ENCODE data around the gene GDNF.

The GDNF gene, protein sequence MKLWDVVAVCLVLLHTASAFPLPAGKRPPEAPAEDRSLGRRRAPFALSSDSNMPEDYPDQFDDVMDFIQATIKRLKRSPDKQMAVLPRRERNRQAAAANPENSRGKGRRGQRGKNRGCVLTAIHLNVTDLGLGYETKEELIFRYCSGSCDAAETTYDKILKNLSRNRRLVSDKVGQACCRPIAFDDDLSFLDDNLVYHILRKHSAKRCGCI

DNA sequence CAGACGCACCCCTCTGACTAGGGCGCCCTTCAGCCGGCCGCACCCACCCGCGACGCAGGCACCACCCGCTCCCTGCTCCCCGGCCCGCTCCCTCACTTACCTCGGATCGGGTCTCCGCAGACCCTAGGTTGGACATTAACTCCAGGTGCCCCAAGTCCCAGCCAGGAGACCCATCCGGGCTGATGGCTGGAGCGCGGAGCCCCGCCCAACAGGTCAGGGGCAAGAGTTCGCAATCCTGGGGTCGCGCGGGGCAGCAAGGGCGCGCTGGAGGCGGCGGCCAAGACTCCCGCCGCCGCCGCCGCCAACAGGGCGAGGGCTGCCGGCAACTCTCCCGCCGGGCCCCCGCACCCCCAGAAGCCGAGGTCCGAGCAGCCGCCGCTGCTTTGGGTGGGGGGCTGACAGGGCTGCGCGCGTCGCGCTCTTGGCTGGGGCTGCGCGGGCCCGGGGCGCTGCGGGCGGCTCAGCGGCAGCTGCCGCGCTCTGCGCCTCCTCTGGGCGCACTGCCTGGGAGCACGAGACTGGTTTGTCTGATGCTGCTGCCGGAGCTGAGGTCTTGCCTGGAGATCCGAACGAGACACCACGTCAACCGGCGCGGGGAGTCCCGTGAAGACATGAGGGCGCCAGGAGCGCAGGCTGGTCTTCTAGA, at the start of gene GDNF:
GDNF (minus strand) TSS at position 635 of the 646 bp plus-strand sequence. CDS start 5,245 bp downstream, outside the sequence.
- FAIRE-seq, result no peak

DNA sequence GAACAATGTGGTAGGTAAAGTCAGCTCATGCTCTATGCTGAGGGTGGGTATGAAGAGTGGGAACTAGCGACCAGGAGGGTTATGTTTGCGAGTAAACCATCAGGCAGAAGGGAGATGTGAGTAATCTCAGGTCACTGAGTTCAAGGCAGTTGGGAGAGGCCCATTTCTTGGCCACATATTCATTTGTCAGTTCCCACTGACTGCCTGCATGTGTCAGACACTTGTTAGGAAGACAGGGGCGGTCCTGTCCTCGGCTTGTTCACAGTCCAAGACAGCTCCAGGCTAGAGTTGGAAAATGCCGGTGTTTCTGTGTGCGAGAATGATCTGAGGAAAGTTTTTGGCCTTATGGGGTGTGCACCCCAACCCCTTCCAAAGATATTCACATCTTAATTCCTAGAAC, 48.6 kb upstream of the GDNF start:
- no peak for DNase-seq (ENCODE audit: insufficient read length, low spot score)
- no peak for FAIRE-seq
- TF ChIP-seq, protein P1, sequence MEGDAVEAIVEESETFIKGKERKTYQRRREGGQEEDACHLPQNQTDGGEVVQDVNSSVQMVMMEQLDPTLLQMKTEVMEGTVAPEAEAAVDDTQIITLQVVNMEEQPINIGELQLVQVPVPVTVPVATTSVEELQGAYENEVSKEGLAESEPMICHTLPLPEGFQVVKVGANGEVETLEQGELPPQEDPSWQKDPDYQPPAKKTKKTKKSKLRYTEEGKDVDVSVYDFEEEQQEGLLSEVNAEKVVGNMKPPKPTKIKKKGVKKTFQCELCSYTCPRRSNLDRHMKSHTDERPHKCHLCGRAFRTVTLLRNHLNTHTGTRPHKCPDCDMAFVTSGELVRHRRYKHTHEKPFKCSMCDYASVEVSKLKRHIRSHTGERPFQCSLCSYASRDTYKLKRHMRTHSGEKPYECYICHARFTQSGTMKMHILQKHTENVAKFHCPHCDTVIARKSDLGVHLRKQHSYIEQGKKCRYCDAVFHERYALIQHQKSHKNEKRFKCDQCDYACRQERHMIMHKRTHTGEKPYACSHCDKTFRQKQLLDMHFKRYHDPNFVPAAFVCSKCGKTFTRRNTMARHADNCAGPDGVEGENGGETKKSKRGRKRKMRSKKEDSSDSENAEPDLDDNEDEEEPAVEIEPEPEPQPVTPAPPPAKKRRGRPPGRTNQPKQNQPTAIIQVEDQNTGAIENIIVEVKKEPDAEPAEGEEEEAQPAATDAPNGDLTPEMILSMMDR (IDR thresholded peaks at IDR 0.05; ENCODE audit: insufficient read depth, missing control alignments), result no peak

More for the DNA sequence above, at the start of gene GDNF:
- DNase-seq (ENCODE audit: insufficient read length, low spot score), result no peak
- TF ChIP-seq, protein P1 (IDR thresholded peaks at IDR 0.05; ENCODE audit: insufficient read depth, missing control alignments), result no peak

DNA sequence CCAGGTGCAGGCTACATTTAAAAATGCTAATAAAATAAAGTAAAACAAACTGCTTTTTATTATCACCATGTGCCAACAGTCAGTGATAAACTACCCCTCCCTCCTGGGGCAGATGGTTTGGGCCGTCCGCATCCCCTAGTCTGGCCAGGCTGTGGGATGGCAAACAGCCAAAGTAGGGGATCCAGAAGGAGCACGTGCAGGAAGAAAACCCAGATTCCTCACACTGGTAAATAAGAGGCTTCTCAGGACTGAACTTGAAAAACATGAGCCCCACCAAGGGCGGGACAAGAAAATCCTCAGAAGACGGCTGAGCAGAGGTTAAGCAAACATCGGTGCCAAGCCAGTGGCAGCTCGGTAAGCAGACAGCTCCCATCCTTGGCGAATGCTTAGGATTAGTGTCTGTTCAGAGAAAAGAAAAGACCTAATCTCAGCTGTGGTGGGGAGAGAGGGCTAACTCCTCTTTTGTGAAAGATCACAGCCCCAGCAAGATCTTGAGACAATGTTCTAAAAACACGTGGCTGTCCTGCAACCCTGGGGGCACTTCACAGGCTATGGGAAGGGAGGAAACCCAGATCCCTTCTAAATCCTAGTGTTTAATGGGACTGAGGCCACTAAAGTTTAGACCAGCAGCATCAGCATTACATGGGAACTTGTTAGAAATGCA, 46.5 kb upstream of the GDNF start:
- FAIRE-seq (no peak), DNase-seq (ENCODE audit: insufficient read length, low spot score) (no peak)
- TF ChIP-seq, protein P1 (IDR thresholded peaks at IDR 0.05; ENCODE audit: insufficient read depth, missing control alignments), result no peak

DNA sequence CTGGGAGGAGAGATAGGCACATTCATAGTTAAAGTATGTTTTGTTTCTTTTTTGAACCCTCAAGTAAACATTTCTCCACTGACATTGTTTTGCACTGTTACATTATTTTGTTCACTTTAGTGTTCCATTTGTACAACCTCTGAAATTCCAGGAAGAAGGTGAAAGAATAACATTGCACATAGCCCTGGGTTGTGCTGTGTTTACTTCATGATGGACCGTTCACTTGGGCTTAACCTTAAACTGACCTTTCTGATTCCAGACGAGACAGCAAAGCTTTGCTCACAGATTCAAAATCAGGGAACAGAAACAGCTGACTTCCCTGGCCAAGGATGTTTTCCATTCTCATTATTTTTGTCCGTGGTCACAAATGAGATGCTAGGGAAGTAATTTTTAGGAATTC, 42.8 kb upstream of the GDNF start:
- FAIRE-seq (no peak), DNase-seq (ENCODE audit: insufficient read length, low spot score) (no peak)
- TF ChIP-seq, protein P1 (IDR thresholded peaks at IDR 0.05; ENCODE audit: insufficient read depth, missing control alignments), result no peak

DNA sequence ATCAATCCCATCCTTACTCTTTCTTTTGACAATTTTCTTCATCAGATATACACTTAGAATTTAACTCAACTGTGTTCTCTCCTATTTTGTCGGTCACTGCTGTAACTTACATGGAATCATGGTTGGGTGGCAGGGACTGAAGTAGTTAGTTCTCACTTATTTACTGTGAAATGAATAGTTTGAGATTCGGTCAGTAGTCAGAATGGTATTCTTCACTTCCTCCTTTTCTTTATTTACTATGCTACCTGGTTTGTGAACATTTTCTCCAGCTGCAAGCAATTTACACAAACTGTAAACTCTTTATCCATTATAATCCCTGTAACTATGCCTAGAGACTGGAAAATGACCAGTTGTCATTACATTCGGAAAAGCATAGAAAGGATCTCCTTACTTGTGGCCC, 41.5 kb upstream of the GDNF start:
- no peak for DNase-seq (ENCODE audit: insufficient read length, low spot score)
- FAIRE-seq, result no peak

DNA sequence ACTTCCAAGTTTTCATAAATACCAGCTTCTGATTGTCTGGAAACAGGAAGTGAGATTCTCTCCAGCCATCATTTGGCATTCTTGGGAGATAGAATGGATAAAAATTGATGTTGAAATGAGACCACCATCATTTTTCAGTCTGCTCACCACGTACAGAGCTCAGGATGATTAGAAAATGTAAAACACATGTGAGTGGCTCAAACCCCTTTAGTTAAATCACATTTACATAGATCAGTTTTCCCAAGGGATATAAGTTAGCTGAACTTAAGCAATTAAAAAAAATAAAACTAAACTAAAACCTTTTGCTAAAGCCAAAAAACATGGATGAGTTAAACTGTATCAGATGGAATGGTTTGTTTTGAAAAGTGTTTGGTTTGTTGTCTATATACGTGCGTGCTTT, 37.1 kb upstream of the GDNF start:
- FAIRE-seq (no peak), DNase-seq (ENCODE audit: insufficient read length, low spot score) (no peak)
- TF ChIP-seq, protein P1 (IDR thresholded peaks at IDR 0.05; ENCODE audit: insufficient read depth, missing control alignments), result no peak

More for the DNA sequence above, 41.5 kb upstream of the GDNF start:
- TF ChIP-seq, protein P1 (IDR thresholded peaks at IDR 0.05; ENCODE audit: insufficient read depth, missing control alignments), result no peak

DNA sequence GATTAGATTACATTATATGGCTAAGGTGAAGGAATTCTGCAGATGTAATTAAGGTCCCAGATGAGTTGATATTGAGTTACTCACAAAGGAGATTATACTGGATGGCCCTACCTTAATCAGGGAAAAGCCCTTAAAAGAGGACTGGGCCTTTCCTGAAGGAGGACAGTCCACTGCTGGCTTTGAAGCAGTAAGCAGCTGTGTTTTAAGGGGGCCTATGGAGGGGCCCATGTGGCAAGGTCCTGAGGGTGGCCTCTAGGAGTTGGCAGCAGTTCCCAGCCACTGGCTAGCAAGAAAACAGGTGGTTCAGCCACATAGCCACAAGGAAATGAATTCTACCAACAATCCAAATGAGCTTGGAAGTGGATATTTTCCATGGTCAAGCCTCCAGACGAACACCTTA, 36.4 kb upstream of the GDNF start:
- DNase-seq (ENCODE audit: insufficient read length, low spot score), result no peak
- FAIRE-seq, result no peak
- TF ChIP-seq, protein P1 (IDR thresholded peaks at IDR 0.05; ENCODE audit: insufficient read depth, missing control alignments), result no peak
